HCT116 (cell line): ENCODE results near the gene TMEM175.
A peak's percentile ranks its signal among the peaks of the same experiment; 100 is the strongest.

Experiments used
- ATF3 ChIP-seq: IDR thresholded peaks from 2 replicates; pipeline ENCODE4 v1.6.1; 2012
- CTCF ChIP-seq, 3 experiments: fragments of 200-600 bp in 1 of 3; sonication (generic) in 1 of 3; IDR thresholded peaks in 2 of 3; conservative IDR thresholded peaks in 1 of 3; 2 replicates each; pipeline ENCODE4 v1.5.1; 2012 to 2017; ENCODE audit warnings: low read depth in 2 of 3, low read length in 2 of 3, antibody characterized with exemption in 1 of 3, borderline replicate concordance in 1 of 3, control low read depth in 1 of 3, mild to moderate bottlenecking in 1 of 3, mixed read lengths in 1 of 3, mixed run types in 1 of 3, moderate library complexity in 1 of 3; ENCODE audit not compliant: insufficient read depth in 1 of 3

- TF ChIP-seq ATF3 (no peak), CTCF (IDR thresholded peaks at IDR 0.05 in 2 of 3, conservative IDR thresholded peaks at IDR 0.05 in 1 of 3; ENCODE audit: borderline replicate concordance in 1 of 3, insufficient read depth in 1 of 3, low read depth in 2 of 3, low read length in 2 of 3) (peak; percentile 18 to 53 (median 49); a peak in 4 of 6 replicates)
Measured at GRCh38 chr4:926538-926937, 5.7 kb upstream of the TMEM175 start.
